ENCODE results near the gene SMPDL3A. TPM values are rescaled to one million over a fixed set of nuclear protein-coding genes. Genes with fewer than 3 reads are reported as not detected.

SMPDL3A gene
- total RNA-seq, 4 donors from 2014 or later, result 82.5 to 111 (median 91.8) TPM

- H3K9me3 ChIP-seq, result no peaks in the 10 kb centered on the region
- TF ChIP-seq EP300 (IDR thresholded peaks at IDR 0.05) (no peak), CTCF (IDR thresholded peaks at IDR 0.05) (no peak), POLR2A (IDR thresholded peaks at IDR 0.05) (no peak), POLR2AphosphoS5 (IDR thresholded peaks at IDR 0.05) (no peak)
- H3K27me3 ChIP-seq, result no peaks in the 10 kb centered on the region
- no peak overlapping the region for H3K4me3 ChIP-seq
- DNase-seq (ENCODE audit: low spot score in 2 of 2), result no peak
- H3K27ac ChIP-seq, result no peak overlapping the region
- peaks cover 7% of the 10 kb centered on the region for H3K4me1 ChIP-seq
- H3K36me3 ChIP-seq, result no peaks in the 10 kb centered on the region
Observed at GRCh38 chr6:122760330-122760729, 28.7 kb upstream of the SMPDL3A start.

- no peak for TF ChIP-seq POLR2A (IDR thresholded peaks at IDR 0.05)
- no peak for TF ChIP-seq EP300 (IDR thresholded peaks at IDR 0.05)
- TF ChIP-seq CTCF (IDR thresholded peaks at IDR 0.05), result no peak
- TF ChIP-seq POLR2AphosphoS5 (IDR thresholded peaks at IDR 0.05), result no peak
- Histone ChIP-seq H3K9me3 (no peaks in the 10 kb centered on the region), H3K27me3 (no peaks in the 10 kb centered on the region), H3K4me3 (no peak overlapping the region), H3K4me1 (peaks cover 12% of the 10 kb centered on the region), H3K27ac (no peak overlapping the region), H3K36me3 (no peaks in the 10 kb centered on the region)
- DNase-seq (ENCODE audit: low spot score in 2 of 2), result no peak
Observed at GRCh38 chr6:122766256-122766655, 22.8 kb upstream of the SMPDL3A start.

GRCh38 chr6:122770835-122771601 is 18.0 kb upstream of the SMPDL3A start:
- H3K9me3 ChIP-seq, result no peaks in the 10 kb centered on the region
- DNase-seq (ENCODE audit: low spot score in 2 of 2), result no peak
- peaks cover 28% of the 10 kb centered on the region for H3K4me1 ChIP-seq
- H3K27me3 ChIP-seq, result no peaks in the 10 kb centered on the region
- no peak overlapping the region for H3K4me3 ChIP-seq
- TF ChIP-seq EP300 (IDR thresholded peaks at IDR 0.05) (no peak), POLR2A (IDR thresholded peaks at IDR 0.05) (no peak), POLR2AphosphoS5 (IDR thresholded peaks at IDR 0.05) (no peak), CTCF (IDR thresholded peaks at IDR 0.05) (no peak)
- WGBS, result 18% methylated on average over 1 of the region's 1 CpG
- H3K27ac ChIP-seq, result peak overlapping the region; percentile 66
- no peaks in the 10 kb centered on the region for H3K36me3 ChIP-seq

- H3K27me3 ChIP-seq, result no peaks in the 10 kb centered on the region
- 58% methylated on average over 3 of the region's 3 CpGs for WGBS
- no peaks in the 10 kb centered on the region for H3K9me3 ChIP-seq
- H3K4me3 ChIP-seq, result no peak overlapping the region
- peaks cover 24% of the 10 kb centered on the region for H3K4me1 ChIP-seq
- H3K27ac ChIP-seq, result peak overlapping the region; percentile 60
- TF ChIP-seq CTCF (IDR thresholded peaks at IDR 0.05), result no peak
- TF ChIP-seq POLR2AphosphoS5 (IDR thresholded peaks at IDR 0.05), result peak in 1 of 3 donors; percentile 52
- no peak for DNase-seq (ENCODE audit: low spot score in 2 of 2)
- H3K36me3 ChIP-seq, result no peaks in the 10 kb centered on the region
Observed at GRCh38 chr6:122772724-122773415, 16.2 kb upstream of the SMPDL3A start.

GRCh38 chr6:122775975-122776374 is 13.1 kb upstream of the SMPDL3A start:
- Histone ChIP-seq H3K27me3 (no peaks in the 10 kb centered on the region), H3K4me1 (peaks cover 16% of the 10 kb centered on the region), H3K36me3 (no peaks in the 10 kb centered on the region), H3K9me3 (no peaks in the 10 kb centered on the region), H3K27ac (no peak overlapping the region), H3K4me3 (no peak overlapping the region)
- no peak for TF ChIP-seq EP300 (IDR thresholded peaks at IDR 0.05)
- no peak for DNase-seq (ENCODE audit: low spot score in 2 of 2)
